Activated CD4-positive, alpha-beta T cell treated with anti-CD3 and anti-CD28 coated beads, Interleukin-2, amount 50 U/mL, for 48 hours (primary cell): ENCODE data around the gene MYRIP.

ENCODE experiments used
- DNase-seq, 2 experiments: peaks; one replicate each; pipeline ENCODE4 v3.0.0-alpha.2; 2020

The MYRIP gene

GRCh38 chr3:40196966-40197365, 387.6 kb downstream of the MYRIP start:
- no peak for DNase-seq

GRCh38 chr3:40200692-40201316, 391.4 kb downstream of the MYRIP start:
- no peak for DNase-seq

GRCh38 chr3:40201770-40202169, 392.4 kb downstream of the MYRIP start:
- no peak for DNase-seq

- no peak for DNase-seq
Measured at GRCh38 chr3:40206522-40206921, 397.1 kb downstream of the MYRIP start.

- no peak for DNase-seq
Measured at GRCh38 chr3:40207796-40208195, 398.4 kb downstream of the MYRIP start.

- DNase-seq = no peak
Measured at GRCh38 chr3:40208251-40208650, 398.8 kb downstream of the MYRIP start.

- DNase-seq = no peak
Measured at GRCh38 chr3:40211579-40211978, 402.2 kb downstream of the MYRIP start.

GRCh38 chr3:40213556-40213955, 404.1 kb downstream of the MYRIP start:
- DNase-seq = no peak

- no peak for DNase-seq
Measured at GRCh38 chr3:40215015-40215414, 405.6 kb downstream of the MYRIP start.

- no peak for DNase-seq
Measured at GRCh38 chr3:40216471-40216870, 407.1 kb downstream of the MYRIP start.

- DNase-seq = no peak
Measured at GRCh38 chr3:40223856-40224255, 414.4 kb downstream of the MYRIP start.

GRCh38 chr3:40224796-40225515, 415.5 kb downstream of the MYRIP start:
- no peak for DNase-seq

GRCh38 chr3:40226636-40227035, 417.2 kb downstream of the MYRIP start:
- DNase-seq = no peak

GRCh38 chr3:40228792-40229350, 419.5 kb downstream of the MYRIP start:
- DNase-seq = no peak

GRCh38 chr3:40229386-40229785, 420.0 kb downstream of the MYRIP start:
- DNase-seq = no peak

- no peak for DNase-seq
Measured at GRCh38 chr3:40229963-40230362, 420.6 kb downstream of the MYRIP start.

GRCh38 chr3:40230382-40230781, 421.0 kb downstream of the MYRIP start:
- DNase-seq = no peak

GRCh38 chr3:40232626-40233025, 423.2 kb downstream of the MYRIP start:
- no peak for DNase-seq

GRCh38 chr3:40237159-40237558, 427.8 kb downstream of the MYRIP start:
- no peak for DNase-seq

GRCh38 chr3:40237889-40238571, 428.6 kb downstream of the MYRIP start:
- DNase-seq = no peak

- DNase-seq = no peak
Measured at GRCh38 chr3:40240921-40241320, 431.5 kb downstream of the MYRIP start.

- no peak for DNase-seq
Measured at GRCh38 chr3:40242216-40242615, 432.8 kb downstream of the MYRIP start.

GRCh38 chr3:40242638-40243037, 433.2 kb downstream of the MYRIP start:
- DNase-seq = no peak

GRCh38 chr3:40243056-40243455, 433.6 kb downstream of the MYRIP start:
- no peak for DNase-seq
